ENCODE data around the gene ABTB1. TPM values are rescaled to one million over a fixed set of nuclear protein-coding genes. Genes with fewer than 3 reads are reported as not detected.

ABTB1 gene
- polyA plus RNA-seq, 1 donor from 2014 or later: 2.0 TPM

GRCh38 chr3:127691974-127692373, 19.2 kb downstream of the ABTB1 start:
- no peaks in the 10 kb centered on the region for H3K27me3 ChIP-seq (ENCODE audit: insufficient read depth, low read depth, low read length)

DNA sequence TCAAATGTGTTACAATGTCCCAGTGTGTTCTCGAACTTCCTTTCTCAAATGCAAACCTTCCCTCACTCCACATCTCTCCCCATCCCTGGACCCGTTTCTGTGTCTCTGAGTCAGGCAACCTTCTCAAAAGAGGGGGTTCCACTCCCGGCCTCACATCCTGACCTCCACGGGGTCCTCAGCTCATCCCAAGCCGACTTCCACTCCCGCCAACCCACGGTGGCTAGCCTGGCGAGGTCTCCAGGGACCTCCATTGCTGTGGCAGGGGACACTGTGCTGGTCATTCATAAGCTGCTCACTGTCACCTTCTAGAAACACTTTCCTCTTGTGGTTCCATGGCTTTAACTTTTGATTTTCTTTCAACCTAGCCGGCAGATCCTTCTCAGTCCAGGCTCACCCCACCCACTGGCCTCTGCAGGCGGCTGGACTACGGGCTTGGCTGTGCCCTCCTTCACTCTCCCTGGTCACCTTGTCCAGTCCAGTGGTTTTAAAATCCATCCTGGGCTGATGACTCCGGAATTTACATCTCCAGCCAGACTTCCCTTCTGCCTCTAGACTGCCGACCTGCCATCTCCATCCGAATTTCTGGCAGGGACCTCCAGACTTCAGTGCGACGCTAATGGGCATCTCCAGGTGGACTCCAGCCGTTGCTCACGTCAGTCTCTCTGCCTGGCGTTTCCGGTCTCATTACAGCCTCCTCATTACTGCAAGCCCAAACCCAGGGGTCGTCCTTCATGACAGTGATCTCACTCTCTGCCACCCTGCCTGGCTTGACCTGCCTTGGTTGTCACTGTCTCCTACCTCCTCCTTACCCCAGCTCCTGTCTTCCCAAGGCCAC, 20.0 kb downstream of the ABTB1 start:
- Histone ChIP-seq H3K9me2 (ENCODE audit: insufficient read depth, low read length) (no peaks in the 10 kb centered on the region), H3K4me2 (ENCODE audit: low read length) (no peak overlapping the region), H3K36me3 (ENCODE audit: insufficient read depth, low read length) (no peaks in the 10 kb centered on the region), H4K20me1 (ENCODE audit: insufficient read depth) (no peaks in the 10 kb centered on the region), H3K27me3 (ENCODE audit: insufficient read depth, low read depth, low read length) (no peaks in the 10 kb centered on the region), H3K4me3 (ENCODE audit: low read length) (no peak overlapping the region), H3K27ac (ENCODE audit: low read length) (no peak overlapping the region), H2AFZ (ENCODE audit: low read depth, low read length) (no peak overlapping the region), H3F3A (ENCODE audit: insufficient read depth, low read length, poor library complexity, severe bottlenecking) (no peaks in the 10 kb centered on the region), H3K9ac (ENCODE audit: low read length) (no peak overlapping the region), H3K79me2 (replicated peaks; ENCODE audit: insufficient read depth, low read length) (no peaks in the 10 kb centered on the region), H3K9me3 (ENCODE audit: low read length) (no peaks in the 10 kb centered on the region)
- TF ChIP-seq EP300 (conservative IDR thresholded peaks at IDR 0.05; ENCODE audit: poor library complexity, severe bottlenecking) (no peak), SMC3 (conservative IDR thresholded peaks at IDR 0.05; ENCODE audit: poor library complexity) (no peak), EZH2 (IDR thresholded peaks at IDR 0.05; ENCODE audit: borderline replicate concordance, insufficient read depth, low read length, poor library complexity, severe bottlenecking) (no peak), TAF1 (IDR thresholded peaks at IDR 0.05; ENCODE audit: low read depth) (no peak), RAD21 (conservative IDR thresholded peaks at IDR 0.05) (no peak), MXI1 (conservative IDR thresholded peaks at IDR 0.05; ENCODE audit: poor library complexity, severe bottlenecking) (no peak)
- TF ChIP-seq, protein P1, sequence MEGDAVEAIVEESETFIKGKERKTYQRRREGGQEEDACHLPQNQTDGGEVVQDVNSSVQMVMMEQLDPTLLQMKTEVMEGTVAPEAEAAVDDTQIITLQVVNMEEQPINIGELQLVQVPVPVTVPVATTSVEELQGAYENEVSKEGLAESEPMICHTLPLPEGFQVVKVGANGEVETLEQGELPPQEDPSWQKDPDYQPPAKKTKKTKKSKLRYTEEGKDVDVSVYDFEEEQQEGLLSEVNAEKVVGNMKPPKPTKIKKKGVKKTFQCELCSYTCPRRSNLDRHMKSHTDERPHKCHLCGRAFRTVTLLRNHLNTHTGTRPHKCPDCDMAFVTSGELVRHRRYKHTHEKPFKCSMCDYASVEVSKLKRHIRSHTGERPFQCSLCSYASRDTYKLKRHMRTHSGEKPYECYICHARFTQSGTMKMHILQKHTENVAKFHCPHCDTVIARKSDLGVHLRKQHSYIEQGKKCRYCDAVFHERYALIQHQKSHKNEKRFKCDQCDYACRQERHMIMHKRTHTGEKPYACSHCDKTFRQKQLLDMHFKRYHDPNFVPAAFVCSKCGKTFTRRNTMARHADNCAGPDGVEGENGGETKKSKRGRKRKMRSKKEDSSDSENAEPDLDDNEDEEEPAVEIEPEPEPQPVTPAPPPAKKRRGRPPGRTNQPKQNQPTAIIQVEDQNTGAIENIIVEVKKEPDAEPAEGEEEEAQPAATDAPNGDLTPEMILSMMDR (IDR thresholded peaks at IDR 0.05; ENCODE audit: poor library complexity, severe bottlenecking): no peak
- TF ChIP-seq, protein P2, sequence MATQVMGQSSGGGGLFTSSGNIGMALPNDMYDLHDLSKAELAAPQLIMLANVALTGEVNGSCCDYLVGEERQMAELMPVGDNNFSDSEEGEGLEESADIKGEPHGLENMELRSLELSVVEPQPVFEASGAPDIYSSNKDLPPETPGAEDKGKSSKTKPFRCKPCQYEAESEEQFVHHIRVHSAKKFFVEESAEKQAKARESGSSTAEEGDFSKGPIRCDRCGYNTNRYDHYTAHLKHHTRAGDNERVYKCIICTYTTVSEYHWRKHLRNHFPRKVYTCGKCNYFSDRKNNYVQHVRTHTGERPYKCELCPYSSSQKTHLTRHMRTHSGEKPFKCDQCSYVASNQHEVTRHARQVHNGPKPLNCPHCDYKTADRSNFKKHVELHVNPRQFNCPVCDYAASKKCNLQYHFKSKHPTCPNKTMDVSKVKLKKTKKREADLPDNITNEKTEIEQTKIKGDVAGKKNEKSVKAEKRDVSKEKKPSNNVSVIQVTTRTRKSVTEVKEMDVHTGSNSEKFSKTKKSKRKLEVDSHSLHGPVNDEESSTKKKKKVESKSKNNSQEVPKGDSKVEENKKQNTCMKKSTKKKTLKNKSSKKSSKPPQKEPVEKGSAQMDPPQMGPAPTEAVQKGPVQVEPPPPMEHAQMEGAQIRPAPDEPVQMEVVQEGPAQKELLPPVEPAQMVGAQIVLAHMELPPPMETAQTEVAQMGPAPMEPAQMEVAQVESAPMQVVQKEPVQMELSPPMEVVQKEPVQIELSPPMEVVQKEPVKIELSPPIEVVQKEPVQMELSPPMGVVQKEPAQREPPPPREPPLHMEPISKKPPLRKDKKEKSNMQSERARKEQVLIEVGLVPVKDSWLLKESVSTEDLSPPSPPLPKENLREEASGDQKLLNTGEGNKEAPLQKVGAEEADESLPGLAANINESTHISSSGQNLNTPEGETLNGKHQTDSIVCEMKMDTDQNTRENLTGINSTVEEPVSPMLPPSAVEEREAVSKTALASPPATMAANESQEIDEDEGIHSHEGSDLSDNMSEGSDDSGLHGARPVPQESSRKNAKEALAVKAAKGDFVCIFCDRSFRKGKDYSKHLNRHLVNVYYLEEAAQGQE (IDR thresholded peaks at IDR 0.05; ENCODE audit: borderline replicate concordance): no peak

More at GRCh38 chr3:127691974-127692373, 19.2 kb downstream of the ABTB1 start:
- H3K9me2 ChIP-seq (ENCODE audit: insufficient read depth, low read length): no peaks in the 10 kb centered on the region
- H4K20me1 ChIP-seq (ENCODE audit: insufficient read depth): no peaks in the 10 kb centered on the region
- H3K9ac ChIP-seq (ENCODE audit: low read length): no peak overlapping the region
- no peaks in the 10 kb centered on the region for H3K9me3 ChIP-seq (ENCODE audit: low read length)
- TF ChIP-seq RAD21 (conservative IDR thresholded peaks at IDR 0.05) (no peak), EP300 (conservative IDR thresholded peaks at IDR 0.05; ENCODE audit: poor library complexity, severe bottlenecking) (no peak), TAF1 (IDR thresholded peaks at IDR 0.05; ENCODE audit: low read depth) (no peak), SMC3 (conservative IDR thresholded peaks at IDR 0.05; ENCODE audit: poor library complexity) (no peak), POLR2AphosphoS5 (IDR thresholded peaks at IDR 0.05) (no peak), EZH2 (IDR thresholded peaks at IDR 0.05; ENCODE audit: borderline replicate concordance, insufficient read depth, low read length, poor library complexity, severe bottlenecking) (no peak), MXI1 (conservative IDR thresholded peaks at IDR 0.05; ENCODE audit: poor library complexity, severe bottlenecking) (no peak)
- TF ChIP-seq, protein P1 (IDR thresholded peaks at IDR 0.05; ENCODE audit: poor library complexity, severe bottlenecking): no peak
- TF ChIP-seq, protein P2 (IDR thresholded peaks at IDR 0.05; ENCODE audit: borderline replicate concordance): no peak
- no peak overlapping the region for H3K27ac ChIP-seq (ENCODE audit: low read length)
- no peaks in the 10 kb centered on the region for H3K79me2 ChIP-seq (replicated peaks; ENCODE audit: insufficient read depth, low read length)
- no peak overlapping the region for H3K4me2 ChIP-seq (ENCODE audit: low read length)
- no peak overlapping the region for H2AFZ ChIP-seq (ENCODE audit: low read depth, low read length)
- no peaks in the 10 kb centered on the region for H3F3A ChIP-seq (ENCODE audit: insufficient read depth, low read length, poor library complexity, severe bottlenecking)
- no peak overlapping the region for H3K4me3 ChIP-seq (ENCODE audit: low read length)
- H3K36me3 ChIP-seq (ENCODE audit: insufficient read depth, low read length): no peaks in the 10 kb centered on the region
